Trophoblast cell (in vitro differentiated cells and primary cell): Measurements from ENCODE around the gene HRCT1.
"Not testable (repeated sequence)": the region's sequence is repeated elsewhere in the genome, so short reads cannot be mapped to it uniquely, and the experiment has no call there.

Source experiments
- DNase-seq, 2 donors: peaks; one replicate each; pipeline ENCODE4 v3.0.0-alpha.2; 2016
- H2AFZ ChIP-seq: 2 replicates; pipeline ENCODE4 v1.6.1; 2013; ENCODE audit warnings: low read length, moderate library complexity, mild to moderate bottlenecking; ENCODE audit not compliant: insufficient read depth, poor library complexity
- H2AK5ac ChIP-seq: 2 replicates; pipeline ENCODE4 v1.6.1; 2013; ENCODE audit warnings: mild to moderate bottlenecking, low read length
- H2BK120ac ChIP-seq: 2 replicates; pipeline ENCODE4 v1.6.1; 2013; ENCODE audit warnings: low read length, mild to moderate bottlenecking, moderate library complexity; ENCODE audit not compliant: insufficient read depth, poor library complexity
- H2BK12ac ChIP-seq: 2 replicates; pipeline ENCODE4 v1.6.1; 2013; ENCODE audit warnings: mild to moderate bottlenecking, low read length, moderate library complexity
- H2BK5ac ChIP-seq: 2 replicates; pipeline ENCODE4 v1.6.1; 2013; ENCODE audit warnings: low read length, low read depth, moderate library complexity, mild to moderate bottlenecking; ENCODE audit not compliant: poor library complexity
- H3K14ac ChIP-seq: 2 replicates; pipeline ENCODE4 v1.6.1; 2013; ENCODE audit warnings: mild to moderate bottlenecking, low read length
- H3K18ac ChIP-seq: 2 replicates; pipeline ENCODE4 v1.6.1; 2013; ENCODE audit warnings: mild to moderate bottlenecking, low read length
- H3K23ac ChIP-seq: 2 replicates; pipeline ENCODE4 v1.6.1; 2013; ENCODE audit warnings: low read length
- H3K27ac ChIP-seq: 2 replicates; pipeline ENCODE4 v1.5.1; 2013; ENCODE audit warnings: low read depth, mild to moderate bottlenecking, inconsistent platforms, low read length, moderate library complexity
- H3K27me3 ChIP-seq: 2 replicates; pipeline ENCODE4 v1.6.1; 2013; ENCODE audit warnings: inconsistent platforms, mild to moderate bottlenecking, low read length, moderate library complexity; ENCODE audit not compliant: insufficient read depth
- H3K36me3 ChIP-seq, 2 experiments: 1 replicate in 1 of 2; 2 replicates in 1 of 2; pipeline ENCODE4 v1.6.1; 2013; ENCODE audit warnings: low read length in 2 of 2, mild to moderate bottlenecking in 2 of 2, moderate library complexity in 1 of 2; ENCODE audit not compliant: insufficient read depth in 2 of 2, control insufficient read depth in 1 of 2
- H3K4ac ChIP-seq: 2 replicates; pipeline ENCODE4 v1.6.1; 2013; ENCODE audit warnings: low read depth, mild to moderate bottlenecking, low read length, moderate library complexity
- H3K4me1 ChIP-seq, 2 experiments: 1 replicate in 1 of 2; 2 replicates in 1 of 2; pipeline ENCODE4 v1.6.1; 2013; ENCODE audit warnings: low read length in 2 of 2, mild to moderate bottlenecking in 2 of 2, moderate library complexity in 1 of 2; ENCODE audit not compliant: insufficient read depth in 2 of 2, control insufficient read depth in 1 of 2
- H3K4me2 ChIP-seq: 2 replicates; pipeline ENCODE4 v1.6.1; 2013; ENCODE audit warnings: inconsistent platforms, mild to moderate bottlenecking, low read length, moderate library complexity
- H3K4me3 ChIP-seq: 2 replicates; pipeline ENCODE4 v1.5.1; 2013; ENCODE audit warnings: mild to moderate bottlenecking, low read depth, low read length, inconsistent platforms
- H3K79me1 ChIP-seq: one replicate; pipeline ENCODE4 v1.6.1; 2013; ENCODE audit warnings: low read length
- H3K79me2 ChIP-seq: 2 replicates; pipeline ENCODE4 v1.6.1; 2013; ENCODE audit warnings: low read length, mild to moderate bottlenecking; ENCODE audit not compliant: control insufficient read depth, insufficient read depth, poor library complexity
- H3K9ac ChIP-seq: 2 replicates; pipeline ENCODE4 v1.6.1; 2013; ENCODE audit warnings: mild to moderate bottlenecking, low read length
- H3K9me3 ChIP-seq: 2 replicates; pipeline ENCODE4 v1.6.1; 2013; ENCODE audit warnings: low read depth, mild to moderate bottlenecking, control low read depth, inconsistent platforms, low read length; ENCODE audit not compliant: insufficient read depth
- H4K12ac ChIP-seq: 2 replicates; pipeline ENCODE4 v1.6.1; 2013; ENCODE audit warnings: low read depth, mild to moderate bottlenecking, low read length, moderate library complexity
- H4K8ac ChIP-seq: 2 replicates; pipeline ENCODE4 v1.6.1; 2013; ENCODE audit warnings: low read depth, mild to moderate bottlenecking, low read length, moderate library complexity
- H4K91ac ChIP-seq: one replicate; pipeline ENCODE4 v1.6.1; 2013; ENCODE audit warnings: low read depth, mild to moderate bottlenecking, low read length, moderate library complexity
- WGBS: extraction: QIAGEN DNeasy Blood & Tissue Kit; methylation state at CpG from one replicate; pipeline ENCODE4 v1.1.7; 2013; ENCODE audit warnings: missing lambda C conversion rate; ENCODE audit not compliant: insufficient read length, insufficient coverage; ENCODE audit errors: extremely low coverage; 5-methylcytosine and 5-hydroxymethylcytosine counted together

Gene HRCT1

GRCh38 chr9:35930989-35931388, 25.0 kb downstream of the HRCT1 start:
- Histone ChIP-seq H3K4me3 (no peak overlapping the region), H3K79me1 (no peaks in the 10 kb centered on the region), H3K4me1 (peaks cover 0 to 3% of the 10 kb centered on the region in 2 experiments), H3K4me2 (no peak overlapping the region), H3K23ac (no peak overlapping the region), H3K27me3 (no peaks in the 10 kb centered on the region), H2BK5ac (no peak overlapping the region), H3K18ac (no peak overlapping the region), H2BK12ac (no peak overlapping the region), H2AK5ac (no peak overlapping the region), H3K79me2 (no peaks in the 10 kb centered on the region), H4K8ac (no peak overlapping the region), H3K36me3 (no peaks in the 10 kb centered on the region), H3K9ac (no peak overlapping the region), H3K9me3 (no peaks in the 10 kb centered on the region), H4K91ac (no peak overlapping the region), H3K27ac (no peak overlapping the region), H3K4ac (no peak overlapping the region), H2BK120ac (no peak overlapping the region), H3K14ac (no peak overlapping the region), H4K12ac (no peak overlapping the region), H2AFZ (no peak overlapping the region)
- DNase-seq = no peak
- no CpG with 5 or more reads among the region's 3 CpGs for WGBS

DNA sequence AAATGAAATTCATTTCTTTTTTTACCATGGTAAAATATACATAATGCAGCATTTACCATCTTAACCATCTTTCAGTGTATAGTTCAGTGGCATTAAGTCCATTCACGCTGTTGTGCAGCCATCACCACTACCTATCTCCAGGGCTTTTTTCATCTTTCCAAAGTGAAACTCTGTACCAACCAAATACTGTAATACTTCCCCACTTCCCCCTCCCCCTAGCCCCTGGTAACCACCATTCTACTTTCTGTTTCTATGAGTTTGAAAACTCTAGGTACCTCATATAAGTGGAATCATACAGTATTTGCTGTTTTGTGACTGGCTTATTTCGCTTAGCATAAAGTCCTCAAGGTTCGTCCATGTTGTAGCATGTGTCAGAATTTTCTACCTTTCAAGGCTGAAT, 26.7 kb downstream of the HRCT1 start:
- Histone ChIP-seq H3K18ac (no peak overlapping the region), H2AK5ac (no peak overlapping the region), H3K36me3 (no peaks in the 10 kb centered on the region), H3K4me3 (no peak overlapping the region), H3K27ac (no peak overlapping the region), H3K27me3 (no peaks in the 10 kb centered on the region), H2BK12ac (no peak overlapping the region), H4K12ac (no peak overlapping the region), H4K8ac (no peak overlapping the region), H3K4me2 (no peak overlapping the region), H3K14ac (no peak overlapping the region), H3K79me1 (no peaks in the 10 kb centered on the region), H3K23ac (no peak overlapping the region), H3K9ac (no peak overlapping the region), H4K91ac (no peak overlapping the region), H3K4me1 (peaks cover 0 to 3% of the 10 kb centered on the region in 2 experiments), H3K79me2 (no peaks in the 10 kb centered on the region), H2BK120ac (no peak overlapping the region), H3K4ac (no peak overlapping the region), H2AFZ (no peak overlapping the region), H3K9me3 (no peaks in the 10 kb centered on the region), H2BK5ac (no peak overlapping the region)
- no CpG with 5 or more reads among the region's 3 CpGs for WGBS
- DNase-seq = no peak

GRCh38 chr9:35933550-35934067, 27.6 kb downstream of the HRCT1 start:
- Histone ChIP-seq H3K14ac (no peak overlapping the region), H3K79me1 (no peaks in the 10 kb centered on the region), H2AK5ac (no peak overlapping the region), H3K4me1 (peaks cover 0 to 3% of the 10 kb centered on the region in 2 experiments), H4K8ac (no peak overlapping the region), H3K4me3 (no peak overlapping the region), H4K12ac (no peak overlapping the region), H3K23ac (no peak overlapping the region), H3K9ac (no peak overlapping the region), H3K4ac (no peak overlapping the region), H2BK120ac (no peak overlapping the region), H3K27ac (no peak overlapping the region), H3K9me3 (peaks cover 2% of the 10 kb centered on the region), H4K91ac (no peak overlapping the region), H3K27me3 (no peaks in the 10 kb centered on the region), H3K79me2 (no peaks in the 10 kb centered on the region), H2BK12ac (no peak overlapping the region), H3K18ac (no peak overlapping the region), H3K4me2 (no peak overlapping the region), H2AFZ (no peak overlapping the region), H3K36me3 (no peaks in the 10 kb centered on the region), H2BK5ac (no peak overlapping the region)
- no peak for DNase-seq
- WGBS = no CpG with 5 or more reads among the region's 4 CpGs

DNA sequence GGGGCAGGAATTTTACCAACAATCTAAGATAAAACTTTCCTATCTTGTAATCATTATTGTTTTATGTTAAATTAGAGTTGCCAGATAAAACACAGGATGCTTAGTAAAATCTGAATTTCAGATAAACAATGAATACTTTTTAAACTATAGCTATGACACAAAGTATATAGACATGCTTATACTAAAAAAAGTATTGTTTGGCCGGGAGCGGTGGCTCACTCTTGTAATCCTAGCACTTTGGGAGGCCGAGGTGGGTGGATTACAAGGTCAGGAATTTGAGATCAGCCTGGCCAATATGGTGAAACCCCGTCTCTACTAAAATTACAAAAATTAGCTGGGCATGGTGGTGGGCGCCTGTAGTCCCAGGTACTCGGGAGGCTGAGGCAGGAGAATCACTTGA, 28.1 kb downstream of the HRCT1 start:
- H3K4me1 ChIP-seq, H3K79me2 ChIP-seq, H3K14ac ChIP-seq, H2BK5ac ChIP-seq, H2AFZ ChIP-seq, H3K27me3 ChIP-seq, H3K23ac ChIP-seq, H3K4ac ChIP-seq, H3K27ac ChIP-seq, DNase-seq, H3K18ac ChIP-seq, H2BK120ac ChIP-seq, H3K9me3 ChIP-seq, H3K9ac ChIP-seq, H2BK12ac ChIP-seq, H3K4me2 ChIP-seq, H3K4me3 ChIP-seq, H4K8ac ChIP-seq, H3K79me1 ChIP-seq, H4K91ac ChIP-seq, H2AK5ac ChIP-seq, H3K36me3 ChIP-seq, H4K12ac ChIP-seq: not testable (repeated sequence)
- WGBS = no CpG with 5 or more reads among the region's 6 CpGs
